22Rv1 (cell line): ENCODE measurements around the gene EHMT1.

ENCODE experiments used
- H3K27ac ChIP-seq: fragments of 450-650 bp; 2 replicates; pipeline ENCODE4 v1.5.1; 2017
- CTCF ChIP-seq: fragments of 450-650 bp; IDR thresholded peaks from 2 replicates; pipeline ENCODE4 v1.5.1; 2017; ENCODE audit warnings: mild to moderate bottlenecking
- ZFX ChIP-seq: fragments of 450-650 bp; IDR thresholded peaks from 2 replicates; pipeline ENCODE4 v1.6.1; 2017; ENCODE audit warnings: antibody characterized with exemption, borderline replicate concordance

Gene EHMT1

DNA sequence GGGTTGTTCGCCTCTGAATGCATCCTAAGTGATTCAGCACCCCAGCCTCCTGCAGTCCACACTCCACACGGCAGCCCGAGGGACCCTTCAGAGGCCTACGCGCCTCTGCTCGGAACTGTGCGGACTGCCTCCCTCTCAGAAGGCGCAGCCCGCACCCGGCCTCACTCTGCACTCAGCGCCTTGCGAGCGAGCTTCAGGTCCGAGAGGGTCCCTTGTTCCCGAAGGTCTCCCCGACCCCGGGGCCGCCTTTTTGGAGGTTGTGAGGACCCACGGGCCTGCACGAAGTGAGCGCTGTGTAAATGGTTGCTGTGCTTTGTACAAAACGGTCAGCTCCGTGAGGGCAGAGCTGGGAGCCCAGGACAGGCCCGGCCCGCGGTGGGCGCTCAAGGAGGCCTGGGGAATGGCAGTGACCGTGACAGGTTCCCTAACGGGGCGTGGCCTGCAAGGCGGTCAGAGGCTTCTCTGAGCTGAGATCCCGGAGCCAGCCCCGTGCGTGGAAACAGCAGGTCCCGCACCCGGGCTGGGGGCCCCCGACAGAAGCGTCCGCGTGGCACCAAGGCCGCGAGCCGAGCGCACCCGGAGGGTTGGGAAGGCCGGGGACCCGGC, 258.1 kb downstream of the EHMT1 start:
- TF ChIP-seq ZFX (no peak), CTCF (no peak)
- H3K27ac ChIP-seq: no peak overlapping the region

DNA sequence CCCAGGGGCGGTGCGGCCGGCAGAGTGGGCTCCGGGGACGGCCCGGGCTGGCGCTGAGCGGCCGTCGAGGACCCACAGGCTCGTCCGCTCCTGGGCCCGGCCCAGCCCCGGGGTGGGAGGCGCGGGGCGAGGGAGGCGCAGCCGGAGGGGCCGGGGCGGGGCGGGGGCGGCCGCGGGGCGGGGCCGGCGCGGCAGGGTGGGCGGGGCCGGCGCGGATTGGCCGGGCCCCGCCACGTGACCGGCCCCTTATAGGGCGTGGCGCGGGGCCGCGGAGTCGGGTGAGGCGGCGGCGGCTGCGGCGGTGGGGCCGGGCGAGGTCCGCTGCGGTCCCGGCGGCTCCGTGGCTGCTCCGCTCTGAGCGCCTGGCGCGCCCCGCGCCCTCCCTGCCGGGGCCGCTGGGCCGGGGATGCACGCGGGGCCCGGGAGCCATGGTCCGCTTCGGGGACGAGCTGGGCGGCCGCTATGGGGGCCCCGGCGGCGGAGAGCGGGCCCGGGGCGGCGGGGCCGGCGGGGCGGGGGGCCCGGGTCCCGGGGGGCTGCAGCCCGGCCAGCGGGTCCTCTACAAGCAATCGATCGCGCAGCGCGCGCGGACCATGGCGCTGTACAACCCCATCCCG, 258.8 kb downstream of the EHMT1 start, which contains the start of gene CACNA1B:
Gene CACNA1B (plus strand): TSS at position 277 of the 617 bp plus-strand sequence. CDS start 152 bp downstream, at position 429.
- H3K27ac ChIP-seq: peak within 1 kb of the TSS; percentile 31; the same call in 1 of the 2 replicates

- peak overlapping the region; percentile 31; the same call in 1 of the 2 replicates for H3K27ac ChIP-seq
Measured at GRCh38 chr9:137878146-137878941, 259.5 kb downstream of the EHMT1 start.

GRCh38 chr9:137879052-137879451, 260.2 kb downstream of the EHMT1 start:
- TF ChIP-seq CTCF (no peak), ZFX (no peak)
- no peak overlapping the region for H3K27ac ChIP-seq

More at GRCh38 chr9:137878146-137878941, 259.5 kb downstream of the EHMT1 start:
- no peak for TF ChIP-seq ZFX
- TF ChIP-seq CTCF: peak; percentile 10; the same call in 1 of the 2 replicates

- TF ChIP-seq CTCF (no peak), ZFX (no peak)
- no peak overlapping the region for H3K27ac ChIP-seq
Measured at GRCh38 chr9:137879566-137880150, 260.9 kb downstream of the EHMT1 start.

DNA sequence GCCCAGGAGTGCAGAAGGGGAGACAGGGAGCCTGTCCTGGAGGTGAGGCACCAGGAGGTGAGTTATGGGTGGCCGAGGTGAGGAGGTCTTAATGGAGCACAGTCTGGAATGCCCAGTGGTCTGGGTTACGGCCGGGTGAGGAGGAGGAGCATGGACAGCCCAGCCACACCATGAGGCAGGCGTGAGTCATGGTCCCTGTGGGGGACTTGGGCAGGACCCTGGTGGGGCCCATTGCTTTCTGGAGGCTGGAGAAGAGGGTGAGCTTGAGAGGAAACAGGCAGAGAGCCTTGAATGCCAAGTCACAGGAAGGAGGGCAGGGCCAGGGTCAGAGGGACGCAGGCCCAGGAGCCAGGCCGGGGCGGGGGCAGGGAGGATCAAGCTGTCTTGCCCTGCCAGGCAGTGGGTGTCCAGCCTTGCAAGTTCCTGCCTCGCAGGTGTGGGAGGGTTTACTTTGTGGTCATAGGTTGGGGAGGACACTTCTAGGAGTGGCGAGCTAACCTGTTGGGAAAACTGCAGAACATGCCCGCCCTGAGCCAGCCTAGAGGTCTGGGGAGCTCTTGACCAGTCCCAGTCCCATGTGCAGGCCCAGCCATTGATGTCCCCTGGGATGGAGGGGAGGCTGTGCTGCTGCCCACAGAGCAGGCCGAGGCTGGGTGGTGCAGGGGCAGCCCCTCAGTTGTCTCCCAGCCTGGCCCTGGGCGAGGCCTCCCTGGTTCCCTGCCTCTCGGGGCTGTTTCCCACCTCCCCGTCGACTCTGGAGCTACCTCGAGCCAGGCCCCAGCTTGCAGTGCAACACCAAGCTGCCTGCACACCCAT, 261.6 kb downstream of the EHMT1 start:
- TF ChIP-seq CTCF (no peak), ZFX (no peak)
- no peak overlapping the region for H3K27ac ChIP-seq
